Skin epidermis (tissue), 12 donors: ENCODE data around the gene ANKRD33B.

Experiments
- H3K27ac ChIP-seq, 21 experiments: fragments of 200-600 bp; sonication (generic) in 11 of 21; one replicate each; pipeline ENCODE4 v1.5.0; 2020; ENCODE audit warnings: mild to moderate bottlenecking in 3 of 21, inconsistent platforms in 2 of 21, moderate library complexity in 2 of 21
- H3K4me3 ChIP-seq, 7 experiments: fragments of 200-600 bp; sonication (generic) in 2 of 7; one replicate each; pipeline ENCODE4 v1.5.0; 2020; ENCODE audit warnings: inconsistent platforms in 2 of 7, mild to moderate bottlenecking in 2 of 7, moderate library complexity in 1 of 7

Gene ANKRD33B

DNA sequence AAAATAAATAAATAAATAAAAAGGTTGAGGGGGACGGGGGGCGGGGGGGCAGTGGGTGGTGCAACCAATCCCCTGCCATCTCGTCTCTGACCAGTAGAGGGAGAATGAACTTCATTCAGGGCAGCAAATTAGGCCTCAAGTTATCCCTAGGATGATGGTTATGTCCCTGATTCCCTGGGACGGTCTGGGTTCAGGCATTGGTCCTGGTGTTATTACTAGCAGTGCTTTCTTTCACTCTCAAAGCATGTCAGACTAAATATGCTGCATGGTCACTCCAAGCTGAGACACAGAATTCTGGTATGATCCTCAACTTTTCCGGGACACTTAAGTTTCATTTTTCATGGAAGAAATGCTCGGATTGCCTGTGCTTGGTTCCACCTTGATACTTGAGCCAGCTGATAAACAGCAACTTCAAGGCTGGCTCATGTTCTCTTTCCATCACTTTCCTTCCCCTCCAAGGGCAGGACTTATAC lies 137.7 kb downstream of the ANKRD33B start:
- H3K27ac ChIP-seq = no peak overlapping the region
- H3K4me3 ChIP-seq = no peak overlapping the region

DNA sequence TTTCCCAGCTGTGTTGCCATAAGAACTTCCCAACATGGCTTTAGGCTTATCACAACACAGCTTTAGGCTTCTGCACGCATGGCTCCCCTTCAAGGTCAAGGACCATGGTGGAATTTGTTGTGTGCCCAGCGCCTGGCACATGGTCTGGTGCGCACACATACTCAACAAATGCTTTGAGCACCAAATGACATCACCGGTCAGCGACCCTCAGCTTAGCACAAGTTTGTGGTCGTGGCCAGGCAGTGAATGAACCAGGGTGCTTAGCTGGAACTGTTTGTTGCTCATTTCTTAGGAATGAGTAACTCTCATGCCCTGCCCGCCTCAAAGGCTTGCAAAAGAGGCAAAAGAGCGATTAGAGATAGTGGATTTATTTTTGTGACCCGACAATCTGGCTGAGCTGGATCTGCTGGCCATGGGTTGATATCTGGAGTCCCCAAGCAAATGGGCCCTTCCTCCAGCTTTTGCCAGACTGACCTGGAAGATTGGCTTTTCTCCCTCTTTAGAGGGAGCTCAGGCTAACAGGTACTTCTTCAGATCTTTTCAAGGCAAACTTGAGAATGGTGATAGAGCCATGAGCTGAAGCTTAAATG lies 138.3 kb downstream of the ANKRD33B start:
- Histone ChIP-seq H3K4me3 (no peak overlapping the region), H3K27ac (no peak overlapping the region)

DNA sequence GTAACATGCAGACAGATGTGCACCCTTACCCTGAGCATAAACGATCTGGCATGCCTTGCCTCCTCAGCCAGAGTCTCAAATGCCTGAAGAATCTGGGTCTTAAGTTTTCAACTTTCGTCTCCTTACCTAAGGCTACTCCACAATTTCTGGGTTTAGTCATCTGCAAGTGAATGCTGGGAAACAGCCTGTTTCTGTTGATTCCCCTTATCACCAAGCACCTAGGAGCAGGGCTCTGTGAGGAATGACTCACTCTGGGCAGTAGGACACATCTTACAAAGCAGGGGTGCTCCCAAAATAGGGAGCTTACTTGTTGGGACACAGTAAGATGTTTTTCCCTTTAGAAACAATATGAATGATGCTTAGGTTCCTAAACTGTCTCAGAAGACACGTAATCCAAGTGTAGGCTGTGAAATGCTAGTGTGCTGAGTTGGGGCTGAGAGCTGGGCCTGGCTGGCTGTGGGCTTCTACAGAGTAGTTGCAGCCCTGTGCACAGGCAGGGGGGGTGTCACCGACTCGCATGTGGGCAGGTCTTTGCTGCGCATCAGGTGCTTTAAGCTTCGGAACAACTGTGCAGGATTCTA lies 139.1 kb downstream of the ANKRD33B start:
- Histone ChIP-seq H3K4me3 (no peak overlapping the region), H3K27ac (no peak overlapping the region)

DNA sequence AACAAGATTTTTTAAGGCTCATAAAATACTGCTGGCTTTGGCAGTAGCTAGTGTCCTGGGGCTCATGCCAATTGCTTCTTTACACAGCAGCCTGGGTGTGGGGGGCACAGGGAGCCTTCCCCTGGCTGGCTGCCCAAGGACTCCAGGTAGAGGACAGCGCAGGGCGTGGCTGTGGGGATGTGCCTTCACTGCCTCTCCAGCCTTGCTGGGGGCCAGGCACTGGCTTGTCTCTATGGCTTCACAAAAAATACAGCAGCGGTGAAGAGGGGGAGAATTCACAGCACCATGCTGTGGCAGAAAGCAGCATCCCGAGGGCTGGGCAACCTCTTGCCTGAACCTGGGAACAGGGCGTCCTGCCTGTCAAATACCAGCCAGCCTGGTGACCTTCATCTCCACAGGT lies 139.8 kb downstream of the ANKRD33B start:
- H3K27ac ChIP-seq = peak overlapping the region in 3 of 21 experiments; percentile 9 to 32 (median 23)
- H3K4me3 ChIP-seq = no peak overlapping the region

DNA sequence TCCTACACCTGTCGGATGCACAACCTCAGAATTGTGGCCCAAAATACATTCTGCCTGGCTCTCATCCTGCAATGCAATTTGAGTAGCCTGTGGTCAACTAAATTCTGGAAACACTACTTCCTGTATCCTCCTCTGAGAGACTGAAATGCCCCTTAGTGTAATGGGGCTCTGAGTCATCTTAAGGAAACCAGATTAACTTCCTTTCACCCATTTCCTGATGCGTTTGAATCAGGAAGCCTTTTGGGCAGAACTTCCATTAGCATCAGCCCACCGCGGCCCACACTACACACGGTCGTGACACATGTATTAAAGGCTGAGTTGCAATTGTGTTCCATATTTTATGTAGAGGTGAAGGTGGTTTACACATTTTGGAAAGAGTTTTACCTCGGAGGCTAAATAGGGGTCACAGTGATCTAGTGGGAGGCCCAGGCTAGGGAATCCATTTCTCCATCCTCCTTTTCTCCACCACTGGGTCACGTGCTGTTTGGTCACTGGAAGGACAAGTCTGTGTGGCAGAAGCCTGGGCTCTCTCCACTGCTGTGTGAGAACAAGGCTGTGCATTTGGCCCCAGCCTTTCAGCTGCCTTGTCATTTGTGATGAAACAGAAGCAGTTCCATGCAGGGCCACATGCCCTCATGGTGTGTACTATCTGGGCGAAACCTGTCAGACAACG lies 141.2 kb downstream of the ANKRD33B start:
- H3K27ac ChIP-seq = peak overlapping the region in 6 of 21 experiments; percentile 2 to 46 (median 18)
- no peak overlapping the region for H3K4me3 ChIP-seq

DNA sequence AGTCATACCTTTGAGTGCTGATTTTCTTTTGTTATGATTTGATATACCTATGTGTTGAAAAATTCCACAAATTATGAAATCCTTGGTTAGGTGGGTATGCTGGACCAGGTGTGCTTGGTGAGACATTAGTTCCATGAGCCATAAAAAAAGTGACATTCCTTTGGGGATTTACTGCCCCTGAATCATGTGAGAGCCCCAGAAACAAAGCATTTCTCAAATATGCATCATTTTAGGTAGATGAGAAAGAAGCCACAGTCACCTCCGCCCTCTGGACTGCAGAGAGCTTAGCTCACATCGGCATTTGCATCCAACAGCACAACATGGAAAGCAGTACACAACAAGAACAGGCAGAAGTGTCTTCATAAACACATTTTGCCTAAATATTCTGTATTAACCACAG lies 141.9 kb downstream of the ANKRD33B start:
- Histone ChIP-seq H3K4me3 (no peak overlapping the region), H3K27ac (peak overlapping the region in 1 of 21 experiments; percentile 7)

DNA sequence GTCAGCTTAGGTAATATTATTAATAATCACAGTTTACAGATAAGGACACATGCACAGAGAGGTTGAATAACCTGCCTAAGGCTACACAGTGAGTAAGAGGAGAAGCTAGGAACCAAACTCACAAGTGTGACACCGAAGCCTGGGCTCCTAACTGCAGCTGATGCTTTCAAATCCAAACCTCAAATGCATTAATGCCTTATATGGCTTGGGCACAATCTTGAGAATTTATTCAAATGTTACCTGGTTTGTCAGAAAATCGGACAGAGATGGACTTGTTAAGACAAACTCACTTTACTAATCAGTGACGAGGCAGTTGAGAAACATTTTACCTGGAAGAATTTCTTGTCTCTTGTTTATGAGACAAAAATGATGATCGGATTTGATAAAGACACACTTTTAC lies 142.5 kb downstream of the ANKRD33B start:
- H3K27ac ChIP-seq = no peak overlapping the region
- H3K4me3 ChIP-seq = no peak overlapping the region
